Kidney epithelial cell (primary cell): Measurements from ENCODE around the gene RFC2. TPM values are rescaled to one million over a fixed set of nuclear protein-coding genes. Genes with fewer than 3 reads are reported as not detected.

ENCODE experiments used
- DNase-seq: peaks from one replicate; pipeline ENCODE4 v3.0.0-alpha.2; 2010; ENCODE audit warnings: low read depth
- H3K27me3 ChIP-seq: 2 replicates; pipeline ENCODE4 v1.6.0; 2011; ENCODE audit warnings: low read length; ENCODE audit not compliant: control insufficient read depth, insufficient read depth
- H3K36me3 ChIP-seq: 2 replicates; pipeline ENCODE4 v1.5.1; 2011; ENCODE audit warnings: low read length; ENCODE audit not compliant: control insufficient read depth, insufficient read depth
- H3K4me3 ChIP-seq: 2 replicates; pipeline ENCODE4 v1.5.1; 2011; ENCODE audit warnings: low read depth, mild to moderate bottlenecking, control low read depth, low read length
- total RNA-seq: library from RNA; depleted of rRNA; stranded (reverse); fragments of >200 nt; gene quantifications from 2 replicates; pipeline ENCODE4 v1.2.3, GENCODE V29; 2015
- TF ChIP-seq, protein P1 (sequence below): IDR thresholded peaks from 2 replicates; pipeline ENCODE4 v1.5.1; 2011; ENCODE audit warnings: mild to moderate bottlenecking, moderate library complexity, low read length, control low read depth, inconsistent platforms; ENCODE audit not compliant: insufficient read depth, poor library complexity, severe bottlenecking

Gene RFC2
- total RNA-seq, 1 donor from 2014 or later, result 15.7 TPM

- DNase-seq, result no peak
- no peak overlapping the region for H3K4me3 ChIP-seq
- no peaks in the 10 kb centered on the region for H3K36me3 ChIP-seq
- no peaks in the 10 kb centered on the region for H3K27me3 ChIP-seq
- TF ChIP-seq, protein P1, sequence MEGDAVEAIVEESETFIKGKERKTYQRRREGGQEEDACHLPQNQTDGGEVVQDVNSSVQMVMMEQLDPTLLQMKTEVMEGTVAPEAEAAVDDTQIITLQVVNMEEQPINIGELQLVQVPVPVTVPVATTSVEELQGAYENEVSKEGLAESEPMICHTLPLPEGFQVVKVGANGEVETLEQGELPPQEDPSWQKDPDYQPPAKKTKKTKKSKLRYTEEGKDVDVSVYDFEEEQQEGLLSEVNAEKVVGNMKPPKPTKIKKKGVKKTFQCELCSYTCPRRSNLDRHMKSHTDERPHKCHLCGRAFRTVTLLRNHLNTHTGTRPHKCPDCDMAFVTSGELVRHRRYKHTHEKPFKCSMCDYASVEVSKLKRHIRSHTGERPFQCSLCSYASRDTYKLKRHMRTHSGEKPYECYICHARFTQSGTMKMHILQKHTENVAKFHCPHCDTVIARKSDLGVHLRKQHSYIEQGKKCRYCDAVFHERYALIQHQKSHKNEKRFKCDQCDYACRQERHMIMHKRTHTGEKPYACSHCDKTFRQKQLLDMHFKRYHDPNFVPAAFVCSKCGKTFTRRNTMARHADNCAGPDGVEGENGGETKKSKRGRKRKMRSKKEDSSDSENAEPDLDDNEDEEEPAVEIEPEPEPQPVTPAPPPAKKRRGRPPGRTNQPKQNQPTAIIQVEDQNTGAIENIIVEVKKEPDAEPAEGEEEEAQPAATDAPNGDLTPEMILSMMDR, result no peak
Observed at GRCh38 chr7:74233655-74234285, 20.4 kb downstream of the RFC2 start.

DNA sequence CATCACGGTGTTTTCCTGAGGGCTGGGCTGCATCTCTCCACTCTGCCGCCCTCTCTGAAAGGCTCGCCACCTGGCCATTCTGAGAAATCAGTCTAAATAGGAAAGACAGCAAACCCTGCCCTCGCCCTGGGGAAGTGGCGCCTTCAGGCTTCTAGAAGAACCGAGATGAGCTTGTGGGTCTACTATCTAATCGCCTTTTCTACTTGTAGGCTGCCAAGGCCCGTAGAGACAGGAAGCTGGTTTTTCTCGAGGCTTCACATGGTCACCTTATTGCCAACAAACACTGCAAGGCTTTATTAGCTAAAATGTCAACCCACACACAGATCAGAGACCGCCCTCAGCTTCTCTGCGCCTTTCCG, 23.0 kb downstream of the RFC2 start:
- no peaks in the 10 kb centered on the region for H3K27me3 ChIP-seq
- TF ChIP-seq, protein P1, result no peak
- DNase-seq, result no peak
- H3K4me3 ChIP-seq, result no peak overlapping the region
- H3K36me3 ChIP-seq, result no peaks in the 10 kb centered on the region

GRCh38 chr7:74230446-74231231, 23.6 kb downstream of the RFC2 start:
- Histone ChIP-seq H3K27me3 (no peaks in the 10 kb centered on the region), H3K36me3 (no peaks in the 10 kb centered on the region), H3K4me3 (no peak overlapping the region)
- no peak for DNase-seq
- TF ChIP-seq, protein P1, result no peak

GRCh38 chr7:74228951-74229900, 25.0 kb downstream of the RFC2 start:
- Histone ChIP-seq H3K4me3 (no peak overlapping the region), H3K27me3 (no peaks in the 10 kb centered on the region), H3K36me3 (no peaks in the 10 kb centered on the region)
- TF ChIP-seq, protein P1, result no peak
- DNase-seq, result no peak

- TF ChIP-seq, protein P1, result no peak
- Histone ChIP-seq H3K36me3 (no peaks in the 10 kb centered on the region), H3K4me3 (no peak overlapping the region), H3K27me3 (no peaks in the 10 kb centered on the region)
- no peak for DNase-seq
Observed at GRCh38 chr7:74226633-74227032, 27.6 kb downstream of the RFC2 start.
